Measurements from ENCODE around the gene ANXA10.

- TF ChIP-seq CTCF (IDR thresholded peaks at IDR 0.05) = no peak
- no peak for TF ChIP-seq POLR2AphosphoS5 (IDR thresholded peaks at IDR 0.05)
- TF ChIP-seq POLR2A (IDR thresholded peaks at IDR 0.05) = no peak
These were observed 4.8 kb downstream of the ANXA10 start for GRCh38 chr4:168097161-168097560.
